ENCODE data around the gene RECQL5.

RECQL5 gene

GRCh38 chr17:75685499-75685898 is 18.5 kb upstream of the RECQL5 start:
- TF ChIP-seq, protein P1, sequence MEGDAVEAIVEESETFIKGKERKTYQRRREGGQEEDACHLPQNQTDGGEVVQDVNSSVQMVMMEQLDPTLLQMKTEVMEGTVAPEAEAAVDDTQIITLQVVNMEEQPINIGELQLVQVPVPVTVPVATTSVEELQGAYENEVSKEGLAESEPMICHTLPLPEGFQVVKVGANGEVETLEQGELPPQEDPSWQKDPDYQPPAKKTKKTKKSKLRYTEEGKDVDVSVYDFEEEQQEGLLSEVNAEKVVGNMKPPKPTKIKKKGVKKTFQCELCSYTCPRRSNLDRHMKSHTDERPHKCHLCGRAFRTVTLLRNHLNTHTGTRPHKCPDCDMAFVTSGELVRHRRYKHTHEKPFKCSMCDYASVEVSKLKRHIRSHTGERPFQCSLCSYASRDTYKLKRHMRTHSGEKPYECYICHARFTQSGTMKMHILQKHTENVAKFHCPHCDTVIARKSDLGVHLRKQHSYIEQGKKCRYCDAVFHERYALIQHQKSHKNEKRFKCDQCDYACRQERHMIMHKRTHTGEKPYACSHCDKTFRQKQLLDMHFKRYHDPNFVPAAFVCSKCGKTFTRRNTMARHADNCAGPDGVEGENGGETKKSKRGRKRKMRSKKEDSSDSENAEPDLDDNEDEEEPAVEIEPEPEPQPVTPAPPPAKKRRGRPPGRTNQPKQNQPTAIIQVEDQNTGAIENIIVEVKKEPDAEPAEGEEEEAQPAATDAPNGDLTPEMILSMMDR (conservative IDR thresholded peaks at IDR 0.05; ENCODE audit: low read depth, low read length), result no peak
- H3K4me3 ChIP-seq (ENCODE audit: low read length), result no peak overlapping the region
- DNase-seq (ENCODE audit: low read depth), result no peak

DNA sequence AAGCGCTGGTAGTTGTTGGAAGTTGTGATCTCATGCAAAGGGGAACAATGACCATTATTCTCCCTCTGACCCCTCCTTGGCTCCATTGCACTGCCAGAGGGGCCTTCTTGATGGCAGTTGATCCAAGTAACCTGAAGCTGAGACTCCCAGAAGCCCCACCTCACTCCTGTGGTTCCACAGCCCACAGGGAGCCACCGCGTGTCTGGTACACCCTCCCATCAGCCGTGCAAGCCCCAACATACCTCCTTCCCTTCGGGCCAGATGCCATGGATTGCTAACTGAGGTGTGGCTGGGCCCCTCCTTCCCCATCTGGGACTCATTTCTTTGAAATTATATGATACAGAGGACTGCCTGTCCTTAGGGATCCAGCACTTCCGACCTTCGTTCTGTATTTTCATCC is 18.0 kb upstream of the RECQL5 start:
- TF ChIP-seq, protein P1 (conservative IDR thresholded peaks at IDR 0.05; ENCODE audit: low read depth, low read length), result no peak
- DNase-seq (ENCODE audit: low read depth), result peak; percentile 90
- no peak overlapping the region for H3K4me3 ChIP-seq (ENCODE audit: low read length)

GRCh38 chr17:75684249-75684648 is 17.3 kb upstream of the RECQL5 start:
- no peak overlapping the region for H3K4me3 ChIP-seq (ENCODE audit: low read length)
- TF ChIP-seq, protein P1 (conservative IDR thresholded peaks at IDR 0.05; ENCODE audit: low read depth, low read length), result no peak
- DNase-seq (ENCODE audit: low read depth), result no peak

- TF ChIP-seq, protein P1 (conservative IDR thresholded peaks at IDR 0.05; ENCODE audit: low read depth, low read length), result no peak
- H3K4me3 ChIP-seq (ENCODE audit: low read length), result no peak overlapping the region
- DNase-seq (ENCODE audit: low read depth), result peak; percentile 53
These were observed 16.6 kb upstream of the RECQL5 start for GRCh38 chr17:75683583-75683982.

DNA sequence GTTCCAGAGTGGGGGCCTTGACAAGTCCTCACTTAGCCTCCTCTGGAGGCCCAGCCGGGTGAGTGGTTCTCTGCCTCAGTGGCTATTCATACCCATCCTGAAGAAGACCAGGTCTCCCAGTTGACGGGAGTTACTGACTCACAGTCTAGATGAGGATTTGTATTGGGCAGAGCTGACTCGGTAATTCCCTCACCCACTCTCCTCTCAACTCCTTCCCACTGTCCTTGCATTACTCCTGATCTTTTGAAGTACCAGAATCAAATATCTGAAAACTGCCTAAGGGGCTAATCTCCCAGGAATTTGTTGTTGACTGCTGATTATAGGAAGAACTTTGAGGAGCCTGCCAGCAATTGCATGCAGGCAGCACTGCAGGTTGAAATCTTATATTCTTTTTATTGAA is 14.3 kb upstream of the RECQL5 start:
- peak; percentile 71 for DNase-seq (ENCODE audit: low read depth)
- TF ChIP-seq, protein P1 (conservative IDR thresholded peaks at IDR 0.05; ENCODE audit: low read depth, low read length), result no peak

DNA sequence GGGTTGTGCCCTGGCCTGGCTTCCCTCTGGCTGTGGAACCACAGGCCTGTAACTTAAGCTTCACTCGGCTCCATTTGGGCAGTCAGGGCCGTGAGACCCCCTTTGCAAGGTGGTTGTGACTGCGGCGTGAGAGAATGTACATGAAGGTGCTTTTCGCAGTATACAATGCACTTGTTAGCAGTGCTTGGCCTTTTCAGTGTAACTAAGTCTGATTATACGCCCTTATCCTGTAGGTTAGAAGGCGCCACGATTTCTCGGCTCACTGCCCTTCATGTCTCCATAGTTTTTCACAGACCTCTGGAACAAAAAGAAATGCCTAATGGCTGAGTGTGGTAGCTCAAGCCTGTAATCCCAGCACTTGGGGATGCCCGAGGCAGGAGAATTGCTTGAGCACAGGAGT is 13.5 kb upstream of the RECQL5 start:
- no peak overlapping the region for H3K4me3 ChIP-seq (ENCODE audit: low read length)

More for the DNA sequence above, 14.3 kb upstream of the RECQL5 start:
- H3K4me3 ChIP-seq (ENCODE audit: low read length), result no peak overlapping the region

GRCh38 chr17:75679706-75680211 is 12.8 kb upstream of the RECQL5 start:
- no peak for DNase-seq (ENCODE audit: low read depth)
- TF ChIP-seq, protein P1 (conservative IDR thresholded peaks at IDR 0.05; ENCODE audit: low read depth, low read length), result peak; percentile 36
- no peak overlapping the region for H3K4me3 ChIP-seq (ENCODE audit: low read length)

More for the DNA sequence above, 13.5 kb upstream of the RECQL5 start:
- no peak for DNase-seq (ENCODE audit: low read depth)
- TF ChIP-seq, protein P1 (conservative IDR thresholded peaks at IDR 0.05; ENCODE audit: low read depth, low read length), result no peak
